ENCODE measurements around the gene ABCF1.

ABCF1 gene

DNA sequence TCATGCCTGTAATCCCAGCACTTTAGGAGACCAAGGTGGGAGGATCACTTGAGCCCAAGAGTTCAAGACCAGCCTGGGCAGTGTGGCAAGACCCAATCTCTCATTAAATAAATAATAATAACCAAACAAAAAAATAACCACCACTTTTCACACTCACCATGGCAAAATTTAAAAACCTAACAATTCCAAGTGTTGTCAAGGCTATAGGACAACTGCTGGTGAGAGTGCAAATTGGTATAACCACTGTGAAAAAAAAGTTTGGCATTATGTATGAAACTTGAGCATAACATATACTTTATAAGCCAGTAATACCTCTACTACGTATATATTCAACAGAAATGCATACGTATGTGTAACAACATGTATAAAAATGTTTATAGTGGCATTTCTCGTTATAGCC lies 10.3 kb upstream of the ABCF1 start:
- DNase-seq, result no peak

DNA sequence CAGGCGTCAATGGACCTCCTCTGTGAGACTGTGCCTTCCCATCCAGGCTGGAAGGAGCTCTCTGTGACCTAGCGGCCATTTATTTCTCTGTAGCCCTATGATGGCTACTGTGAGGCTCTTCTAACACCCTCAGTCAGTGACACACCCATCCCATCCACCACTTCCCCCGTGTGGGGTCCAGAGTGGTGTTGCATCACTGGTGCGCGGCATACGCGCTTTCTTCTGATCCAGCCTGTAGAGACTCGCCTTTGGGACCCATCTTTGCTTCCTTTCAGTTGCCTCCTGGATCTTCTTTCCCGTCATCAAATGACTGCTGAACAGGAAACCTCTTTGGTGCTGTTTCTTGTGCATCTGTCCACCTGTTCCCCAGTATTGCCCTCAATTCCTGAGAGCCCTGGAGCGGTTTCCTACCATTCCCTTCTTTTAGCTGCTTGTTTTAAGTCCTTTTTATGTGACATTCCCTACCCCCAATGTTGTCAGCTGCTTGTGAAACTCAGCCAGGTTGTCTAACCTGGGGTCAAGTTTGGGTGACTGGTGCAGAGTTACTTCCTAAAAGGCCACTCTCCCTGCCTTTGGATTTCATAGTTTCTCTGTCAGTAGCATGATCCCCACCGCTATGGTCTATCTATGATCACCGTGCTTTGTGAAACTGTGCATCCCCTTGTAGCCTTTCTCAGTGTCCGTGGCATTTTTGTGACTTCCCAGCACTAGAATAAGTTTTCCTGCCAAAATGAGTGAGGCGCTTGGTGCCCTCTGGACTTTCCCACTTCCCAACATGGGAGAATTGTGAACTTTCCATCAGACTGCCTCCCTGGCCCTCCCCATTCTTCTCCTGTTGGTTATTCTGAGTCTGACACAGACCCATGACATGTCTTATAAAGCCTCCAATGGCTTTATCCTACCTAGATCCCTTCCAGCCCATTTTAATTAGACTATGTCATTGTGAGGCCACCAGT lies 8.5 kb upstream of the ABCF1 start:
- DNase-seq, result no peak

DNA sequence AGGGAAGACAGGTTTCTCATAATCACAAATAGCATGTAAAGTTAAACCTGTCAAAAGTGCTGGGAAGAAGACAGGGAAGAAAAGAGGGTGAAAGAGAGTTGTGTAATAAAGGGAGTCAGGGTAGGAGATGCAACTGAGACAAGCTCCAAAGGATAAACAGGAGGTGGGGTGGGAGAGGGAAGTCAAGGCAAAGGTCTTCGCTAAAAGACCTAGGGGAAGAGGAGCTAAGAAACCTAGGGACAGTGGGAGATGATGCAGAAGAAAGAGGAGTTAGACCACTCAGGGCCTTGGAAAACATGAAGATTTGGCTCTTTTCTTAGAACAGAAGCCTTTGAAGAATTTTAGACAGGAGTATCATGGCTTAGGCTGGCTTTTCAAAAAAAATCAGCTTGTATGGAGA lies 7.1 kb upstream of the ABCF1 start:
- DNase-seq, result no peak

DNA sequence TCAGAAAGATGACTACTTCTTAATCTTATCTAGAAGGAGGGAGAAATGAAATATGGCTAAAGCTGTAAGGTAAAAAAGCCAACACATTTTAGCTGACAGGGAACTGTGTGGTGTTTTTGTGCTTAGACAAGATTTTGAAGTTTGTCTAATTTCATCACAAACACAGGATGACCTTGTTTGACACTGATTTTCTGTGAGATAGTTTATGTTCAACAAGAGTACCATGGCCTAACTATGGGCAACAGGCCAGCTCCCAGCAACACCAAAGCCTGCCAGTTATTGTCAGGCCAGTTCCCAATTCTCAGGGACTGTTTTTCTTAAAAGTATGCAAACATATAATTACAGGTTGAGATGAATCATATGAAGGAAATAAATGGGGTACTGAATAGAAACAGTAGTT lies 5.5 kb upstream of the ABCF1 start:
- DNase-seq, result no peak

DNA sequence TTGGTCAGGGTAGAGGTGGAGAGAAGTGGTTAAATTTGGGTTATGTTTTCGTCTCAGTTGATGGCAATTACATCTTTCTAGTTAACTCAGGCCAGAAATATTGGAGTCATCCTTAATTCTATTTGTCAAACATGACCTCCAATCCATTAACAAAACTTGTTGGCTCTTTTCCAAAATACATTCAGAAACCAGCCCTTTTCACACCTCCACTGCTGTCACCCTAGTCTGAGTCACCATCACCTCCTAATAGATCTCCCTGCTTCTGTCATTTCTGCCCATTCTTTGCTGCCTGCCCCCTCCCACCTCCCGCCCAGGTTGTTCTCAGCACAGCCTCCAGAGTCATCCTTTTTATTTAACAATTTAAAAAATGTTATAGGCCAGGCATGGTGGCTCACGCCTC lies 3.0 kb upstream of the ABCF1 start:
- peak; percentile 31 for DNase-seq

DNA sequence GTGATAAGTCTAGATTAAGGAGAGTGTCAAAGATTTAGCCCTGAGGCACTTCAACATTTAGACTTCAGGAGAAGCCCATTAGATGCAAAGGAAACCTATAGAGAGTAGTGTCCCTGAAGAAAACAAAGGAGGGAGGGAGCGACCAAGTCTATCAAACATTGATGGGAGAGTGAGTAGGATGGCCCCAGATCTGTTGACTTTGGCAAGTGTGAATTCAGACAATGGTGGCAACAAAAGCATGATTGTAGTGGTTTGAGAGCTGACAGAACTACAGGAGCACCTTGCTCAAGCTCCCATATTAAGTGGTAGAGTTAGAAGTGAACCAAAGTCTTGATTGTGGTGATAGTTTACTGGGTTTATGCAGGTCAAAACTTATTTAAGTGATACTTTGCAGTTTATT lies 979 bp upstream of the ABCF1 start:
- DNase-seq, result no peak

DNA sequence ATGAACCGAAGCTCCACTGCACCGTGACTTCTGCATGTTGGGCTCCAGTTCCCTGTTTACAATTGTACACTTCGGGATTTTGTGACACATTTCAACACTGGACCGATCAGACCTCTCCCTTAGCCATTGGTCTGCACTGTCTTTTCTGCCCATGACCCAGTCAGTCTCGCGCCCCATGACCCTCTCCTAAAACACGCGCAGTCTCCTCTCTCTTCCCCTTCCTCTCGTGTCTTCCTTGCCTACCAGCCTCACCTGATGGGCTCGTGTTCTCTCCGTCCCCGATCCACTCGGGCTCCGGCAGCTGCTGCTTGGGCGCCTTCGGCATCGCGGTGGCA lies 535 bp upstream of the ABCF1 start:
- no peak for DNase-seq

DNA sequence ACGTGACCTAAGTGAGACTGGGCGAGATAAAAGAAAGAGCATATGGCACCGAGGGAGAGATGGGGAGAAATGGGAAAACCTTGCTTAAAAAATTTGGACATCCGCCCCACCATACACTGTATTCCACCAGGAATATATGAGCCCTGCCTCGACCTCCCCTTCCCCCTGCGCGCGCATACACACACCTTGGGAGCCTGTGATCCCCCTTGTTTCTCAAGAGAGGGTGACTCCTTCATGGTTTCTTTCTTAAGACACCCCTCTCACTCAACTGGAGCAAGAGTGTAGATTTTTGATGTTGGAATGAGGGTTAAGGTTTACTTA lies 480 bp downstream of the ABCF1 start:
- no peak for DNase-seq

DNA sequence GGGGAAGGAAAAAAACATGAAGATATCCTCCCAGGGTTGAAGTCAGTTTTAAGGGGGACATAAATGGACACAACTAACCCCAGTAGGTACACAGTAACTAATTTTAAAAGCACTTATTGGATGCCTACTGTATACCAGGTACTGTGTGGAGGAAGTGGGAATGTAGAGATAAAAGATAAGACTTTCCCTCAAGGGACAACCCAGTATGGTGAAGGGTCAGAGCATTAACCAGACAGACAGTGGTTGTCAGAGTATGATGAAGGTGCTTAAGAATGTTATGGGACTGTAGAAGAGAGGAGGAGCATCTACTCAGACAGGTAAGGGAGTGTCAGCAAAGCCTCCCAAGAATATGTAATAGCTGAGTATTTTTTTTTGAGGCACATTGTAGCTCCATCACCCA lies 906 bp downstream of the ABCF1 start:
- DNase-seq, result no peak

DNA sequence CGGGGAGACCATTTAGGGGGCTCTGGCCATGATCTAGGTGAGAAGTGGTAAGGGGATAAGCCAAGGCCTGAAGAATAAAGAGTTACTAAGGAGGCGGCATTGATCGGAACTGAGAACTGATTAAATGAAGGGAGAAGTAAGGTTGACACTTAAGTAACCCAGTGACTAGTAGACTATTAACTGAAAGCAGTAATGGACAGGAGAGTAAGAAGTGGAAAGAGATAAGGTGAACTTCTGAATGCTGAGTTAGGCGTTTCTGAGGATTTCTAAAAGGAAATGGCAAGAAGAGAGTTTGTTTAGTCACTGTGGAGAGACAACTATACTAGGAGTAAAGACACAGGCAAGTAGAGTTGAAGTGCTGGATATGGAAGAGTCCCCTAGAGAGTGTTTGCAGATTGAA lies 1.9 kb downstream of the ABCF1 start:
- DNase-seq, result no peak

DNA sequence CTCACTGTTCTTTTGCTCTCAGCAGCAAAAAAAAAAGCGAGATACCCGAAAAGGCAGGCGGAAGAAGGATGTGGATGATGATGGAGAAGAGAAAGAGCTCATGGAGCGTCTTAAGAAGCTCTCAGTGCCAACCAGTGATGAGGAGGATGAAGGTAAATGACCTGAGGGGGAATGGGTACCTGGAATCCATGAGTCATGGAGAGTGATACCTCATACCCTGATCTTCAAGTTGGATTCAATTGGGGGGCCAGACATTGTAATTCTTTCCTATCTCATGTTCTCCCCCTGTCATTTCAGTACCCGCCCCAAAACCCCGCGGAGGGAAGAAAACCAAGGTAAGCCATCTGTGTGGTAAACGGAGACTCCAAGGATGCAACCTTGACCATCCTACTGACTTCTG lies 6.8 kb downstream of the ABCF1 start:
- DNase-seq, result no peak

DNA sequence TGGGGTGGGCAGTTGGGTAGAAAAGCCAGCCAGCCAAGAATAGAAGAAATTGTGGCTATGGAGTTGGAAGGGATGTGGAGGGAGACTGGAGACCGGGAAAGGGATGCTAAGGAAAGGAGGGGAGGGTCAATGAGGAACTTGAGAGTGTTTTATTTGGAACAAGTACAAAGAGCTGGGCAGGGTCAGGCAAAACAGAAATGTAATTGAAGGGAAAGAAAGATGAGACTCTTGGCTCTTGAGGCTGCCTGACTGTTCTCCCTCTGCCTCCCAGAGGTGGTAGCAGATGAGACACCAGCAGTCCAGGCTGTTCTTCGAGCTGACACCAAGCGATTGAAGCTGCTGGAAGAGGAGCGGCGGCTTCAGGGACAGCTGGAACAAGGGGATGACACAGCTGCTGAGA lies 12.7 kb downstream of the ABCF1 start:
- DNase-seq, result no peak

DNA sequence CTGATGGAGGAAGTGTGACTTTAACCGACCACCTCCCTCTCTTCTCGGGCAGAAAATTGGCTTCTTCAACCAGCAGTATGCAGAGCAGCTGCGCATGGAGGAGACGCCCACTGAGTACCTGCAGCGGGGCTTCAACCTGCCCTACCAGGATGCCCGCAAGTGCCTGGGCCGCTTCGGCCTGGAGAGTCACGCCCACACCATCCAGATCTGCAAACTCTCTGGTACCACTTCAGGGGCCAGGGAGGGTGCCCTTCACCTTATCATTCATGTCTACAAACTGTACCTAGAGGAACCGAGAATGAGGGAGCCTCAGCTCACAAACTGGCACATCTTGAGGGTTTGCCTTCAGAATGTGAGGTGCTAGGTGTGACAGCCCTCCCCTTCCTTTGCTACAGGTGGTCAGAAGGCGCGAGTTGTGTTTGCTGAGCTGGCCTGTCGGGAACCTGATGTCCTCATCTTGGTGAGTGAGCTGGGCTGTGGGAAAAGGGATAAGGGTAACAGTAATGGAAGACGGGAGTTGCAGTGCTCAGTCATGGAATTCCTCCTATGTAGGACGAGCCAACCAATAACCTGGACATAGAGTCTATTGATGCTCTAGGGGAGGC lies 18.6 kb downstream of the ABCF1 start:
- DNase-seq, result no peak

DNA sequence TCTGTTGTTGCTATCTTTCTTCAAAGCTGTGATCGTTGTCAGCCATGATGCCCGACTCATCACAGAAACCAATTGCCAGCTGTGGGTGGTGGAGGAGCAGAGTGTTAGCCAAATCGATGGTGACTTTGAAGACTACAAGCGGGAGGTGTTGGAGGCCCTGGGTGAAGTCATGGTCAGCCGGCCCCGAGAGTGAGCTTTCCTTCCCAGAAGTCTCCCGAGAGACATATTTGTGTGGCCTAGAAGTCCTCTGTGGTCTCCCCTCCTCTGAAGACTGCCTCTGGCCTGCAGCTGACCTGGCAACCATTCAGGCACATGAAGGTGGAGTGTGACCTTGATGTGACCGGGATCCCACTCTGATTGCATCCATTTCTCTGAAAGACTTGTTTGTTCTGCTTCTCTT lies 19.3 kb downstream of the ABCF1 start:
- no peak for DNase-seq

DNA sequence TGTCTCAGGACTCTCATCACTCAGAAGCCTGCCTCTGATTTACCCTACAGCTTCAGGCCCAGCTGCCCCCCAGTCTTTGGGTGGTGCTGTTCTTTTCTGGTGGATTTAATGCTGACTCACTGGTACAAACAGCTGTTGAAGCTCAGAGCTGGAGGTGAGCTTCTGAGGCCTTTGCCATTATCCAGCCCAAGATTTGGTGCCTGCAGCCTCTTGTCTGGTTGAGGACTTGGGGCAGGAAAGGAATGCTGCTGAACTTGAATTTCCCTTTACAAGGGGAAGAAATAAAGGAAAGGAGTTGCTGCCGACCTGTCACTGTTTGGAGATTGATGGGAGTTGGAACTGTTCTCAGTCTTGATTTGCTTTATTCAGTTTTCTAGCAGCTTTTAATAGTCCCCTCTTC lies 19.8 kb downstream of the ABCF1 start:
- no peak for DNase-seq

DNA sequence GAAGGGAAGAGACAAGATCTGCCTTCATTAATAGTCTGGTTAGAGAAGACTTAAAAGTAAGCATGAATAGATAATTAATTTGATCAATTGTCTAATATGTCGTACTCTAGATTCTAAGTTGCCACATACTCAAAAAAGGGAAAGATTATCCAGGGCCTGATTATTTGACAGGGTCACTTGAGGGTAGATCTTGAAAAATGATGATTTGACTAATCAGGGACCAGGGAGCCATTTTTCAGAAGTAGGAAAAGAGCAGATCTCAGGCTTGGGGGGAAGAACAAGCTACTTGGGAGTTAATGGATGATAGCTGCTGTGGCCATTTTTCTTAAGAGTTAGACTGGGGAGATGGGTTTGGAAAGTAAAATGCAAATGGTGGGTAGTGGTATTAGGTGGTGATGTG lies 21.0 kb downstream of the ABCF1 start:
- no peak for DNase-seq

DNA sequence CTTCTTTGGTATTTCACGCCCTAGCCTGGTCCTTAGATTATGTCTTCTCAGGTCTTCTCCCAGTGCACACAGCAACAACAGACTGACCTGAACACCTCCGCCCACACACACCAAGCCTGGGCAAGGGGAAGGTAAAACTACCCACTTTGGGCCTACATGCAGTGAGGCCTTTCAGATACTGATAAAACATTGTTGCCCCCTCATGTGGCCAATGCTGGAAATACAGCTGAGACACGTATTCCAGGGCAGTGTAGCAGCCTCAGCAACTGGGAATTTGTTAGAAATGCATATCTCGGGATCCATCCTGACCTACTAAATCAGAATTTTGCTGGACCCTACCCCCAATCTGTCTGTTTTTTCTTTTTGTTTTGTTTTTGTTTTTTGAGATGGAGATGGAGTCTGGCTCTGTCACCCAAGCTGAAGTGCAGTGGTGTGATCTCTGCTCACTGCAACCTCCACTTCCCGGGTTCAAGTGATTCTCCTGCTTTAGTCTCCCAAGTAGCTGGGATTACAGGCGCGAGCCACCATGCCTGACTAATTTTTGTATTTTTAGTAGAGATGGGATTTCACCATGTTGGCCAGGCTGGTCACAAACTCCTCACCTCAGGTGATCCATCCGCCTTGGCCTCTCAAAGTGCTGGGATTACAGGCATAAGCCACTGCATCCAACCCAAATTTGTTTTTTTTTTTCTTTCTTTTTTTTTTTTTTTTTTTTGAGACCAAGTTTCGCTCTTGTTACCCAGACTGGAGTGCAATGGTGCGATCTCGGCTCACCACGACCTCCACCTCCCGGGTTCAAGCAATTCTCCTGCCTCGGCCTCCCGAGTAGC lies 26.3 kb downstream of the ABCF1 start:
- peak; percentile 80 for DNase-seq

DNA sequence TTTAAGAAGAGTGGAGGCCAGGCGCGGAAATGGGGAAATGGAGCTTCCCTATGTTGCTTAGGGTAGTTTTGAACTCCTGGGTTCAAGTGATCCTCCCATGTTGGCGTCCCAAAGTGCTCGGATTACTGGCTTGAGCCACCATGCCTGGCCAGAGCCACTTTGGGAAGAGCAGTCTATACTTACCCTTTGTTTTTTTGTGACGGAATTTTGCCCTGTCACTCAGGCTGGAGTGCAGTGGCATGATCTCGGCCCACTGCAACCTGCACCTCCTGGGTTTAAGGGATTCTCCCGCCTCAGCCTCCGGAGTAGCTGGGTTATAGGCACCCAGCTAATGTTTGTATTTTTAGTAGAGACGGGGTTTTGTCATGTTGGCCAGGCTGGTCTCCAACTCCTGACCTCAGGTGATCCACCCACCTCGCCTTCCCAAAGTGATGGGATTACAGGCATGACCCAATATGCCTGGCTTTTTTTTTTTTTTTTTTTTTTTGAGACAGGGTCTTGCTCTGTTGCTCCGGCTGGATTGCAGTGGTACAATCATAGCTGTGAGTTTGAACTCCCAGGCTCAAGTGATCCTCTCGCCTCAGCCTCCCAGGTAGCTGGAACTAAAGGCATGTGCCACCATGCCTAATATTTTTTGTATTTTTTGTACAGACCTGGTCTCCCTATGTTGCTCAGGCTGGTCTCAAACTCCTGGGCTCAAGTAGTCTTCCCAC lies 27.8 kb downstream of the ABCF1 start:
- no peak for DNase-seq

DNA sequence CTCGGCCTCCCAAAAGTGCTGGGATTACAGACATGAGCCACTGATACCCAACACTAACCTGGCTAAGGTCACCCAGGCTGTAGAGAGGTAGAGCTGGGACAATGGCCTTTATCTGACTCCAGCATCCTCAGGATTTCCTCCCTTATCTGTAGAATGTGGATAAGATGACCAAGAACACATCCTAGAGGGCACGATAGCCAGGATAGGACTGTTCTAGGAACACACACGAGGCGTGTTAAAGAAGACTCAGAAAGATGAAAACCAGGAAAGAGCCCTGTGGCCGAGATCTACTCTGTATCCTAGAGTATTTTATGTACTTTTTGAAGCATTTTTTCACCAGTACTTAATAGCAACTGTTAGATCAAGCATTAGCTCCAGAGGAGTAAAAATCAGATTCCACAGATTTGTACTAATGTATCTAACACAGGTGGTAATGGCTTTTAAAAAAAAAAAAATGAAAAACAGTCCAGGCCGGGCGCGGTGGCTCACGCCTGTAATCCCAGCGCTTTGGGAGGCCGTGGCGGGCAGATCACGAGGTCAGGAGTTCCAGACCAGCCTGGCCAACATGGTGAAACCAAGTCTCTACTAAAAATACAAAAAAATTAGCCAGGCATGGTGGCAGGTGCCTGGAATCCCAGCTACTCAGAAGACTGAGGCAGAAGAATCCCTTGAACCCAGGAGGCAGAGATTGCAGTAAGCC lies 28.5 kb downstream of the ABCF1 start:
- DNase-seq, result no peak

DNA sequence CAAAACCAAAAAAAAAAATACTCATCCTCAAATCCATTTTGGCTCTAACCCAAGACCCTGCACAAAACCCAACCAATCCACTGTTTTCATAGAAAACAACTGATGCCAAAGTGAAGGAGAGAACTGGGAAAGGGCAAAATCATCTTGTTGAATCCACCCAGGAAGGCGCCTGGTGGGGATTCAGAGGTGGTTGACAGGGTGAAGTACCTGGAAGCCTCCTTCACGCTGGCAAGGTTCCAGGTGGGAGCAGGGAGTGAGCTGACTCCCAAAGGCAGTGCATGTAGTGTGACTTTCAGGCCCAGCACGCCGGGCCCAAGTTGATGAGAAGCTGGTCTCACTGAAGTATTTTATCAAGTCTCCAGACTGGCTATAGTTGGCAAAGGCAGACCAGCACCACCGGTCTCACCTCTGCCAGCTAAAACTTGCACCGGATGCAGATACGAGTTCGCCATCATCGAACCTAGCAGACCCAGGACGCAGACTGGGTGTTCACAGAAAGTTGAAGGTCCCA lies 29.3 kb downstream of the ABCF1 start:
- no peak for DNase-seq

DNA sequence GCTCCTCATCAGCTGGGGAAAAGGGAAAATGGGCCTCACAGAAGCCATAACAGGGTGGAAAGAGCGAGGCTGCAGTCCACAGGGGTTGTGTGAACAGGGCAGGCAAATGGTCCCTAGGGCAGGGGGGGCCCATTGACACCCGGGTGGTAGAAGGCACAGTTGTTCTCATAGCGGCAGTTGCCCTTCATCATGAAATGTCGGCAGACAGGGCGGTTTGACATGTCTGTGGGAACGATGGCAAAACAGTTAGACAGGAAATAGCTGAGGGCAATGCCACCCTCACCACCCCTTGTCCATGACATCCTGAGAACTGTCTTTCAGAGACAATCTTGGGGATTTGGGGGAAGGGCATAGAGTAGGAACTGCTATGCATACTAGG lies 30.2 kb downstream of the ABCF1 start:
- DNase-seq, result no peak

DNA sequence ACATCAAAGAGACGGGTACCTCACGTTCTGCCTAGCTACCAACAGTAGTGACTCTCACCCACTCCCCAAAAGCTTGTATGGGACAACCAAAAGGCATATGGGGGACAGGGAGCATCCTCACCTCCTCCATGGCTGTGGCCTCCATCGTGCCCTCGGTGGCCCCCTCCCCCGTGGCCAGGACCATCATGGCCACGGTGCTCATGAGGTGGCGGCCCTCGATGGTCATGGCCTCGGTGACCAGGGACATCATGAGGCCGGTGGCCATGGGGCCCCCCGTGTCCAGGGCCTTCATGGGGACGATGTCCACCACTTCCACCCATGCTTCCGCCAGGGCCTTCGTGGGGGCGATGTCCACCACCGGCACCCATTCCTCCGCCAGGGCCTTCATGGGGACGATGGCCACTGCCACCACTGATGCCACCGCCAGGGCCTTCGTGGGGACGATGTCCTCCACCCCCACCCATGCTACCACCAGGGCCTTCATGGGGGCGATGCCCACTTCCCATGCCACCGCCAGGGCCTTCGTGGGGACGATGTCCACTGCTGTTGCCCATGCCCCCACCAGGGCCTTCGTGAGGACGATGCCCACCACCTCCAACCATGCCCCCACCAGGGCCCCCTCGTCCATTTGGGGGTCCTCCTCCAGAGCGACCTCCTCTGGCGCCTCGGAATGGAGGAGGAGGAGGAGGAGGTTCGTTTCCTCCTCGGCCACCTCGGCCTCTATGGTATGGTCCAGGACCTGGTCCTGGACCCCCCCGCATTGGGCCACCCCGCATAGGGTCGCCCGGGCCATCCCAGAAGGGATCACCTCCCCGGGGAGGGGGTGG lies 30.8 kb downstream of the ABCF1 start:
- no peak for DNase-seq
